H1 (cell line): ENCODE measurements around the gene TTC6. TPM values are rescaled to one million over a fixed set of nuclear protein-coding genes. Genes with fewer than 3 reads are reported as not detected.

Experiments
- CTCF ChIA-PET: fragments of 300-600 bp; sonication (Branson Sonifier 250); formaldehyde crosslinking; loops from one replicate; lab custom pipeline; 2021; ENCODE audit not compliant: partially characterized antibody; lab: Charles Lee
- POLR2A ChIA-PET: fragments of 300-600 bp; sonication (Branson Sonifier 250); formaldehyde crosslinking; loops from one replicate; lab custom pipeline; 2021; ENCODE audit warnings: inconsistent platforms; ENCODE audit not compliant: partially characterized antibody; lab: Charles Lee
- DNase-seq, 2 experiments: peaks; one replicate each; pipeline versions ENCODE4 v3.0.0 to v3.0.0-alpha.2; 2010 to 2022; ENCODE audit warnings: low spot score in 2 of 2, low read depth in 1 of 2, mixed read lengths in 1 of 2
- FAIRE-seq: peaks from 2 replicates; lab custom pipeline; 2011; peaks lifted over from hg19 to GRCh38; lab: Jason Lieb, UNC
- H2AFZ ChIP-seq: 2 replicates; pipeline ENCODE4 v1.8.1; 2012; ENCODE audit warnings: low read length, inconsistent platforms
- H2AK5ac ChIP-seq: 2 replicates; pipeline ENCODE4 v1.6.1; 2013; ENCODE audit warnings: low read depth, low read length
- H2BK120ac ChIP-seq: replicated peaks from 2 replicates; pipeline ENCODE3; 2013; ENCODE audit warnings: low read depth, low read length, inconsistent platforms
- H2BK12ac ChIP-seq: 2 replicates; pipeline ENCODE4 v1.6.1; 2013; ENCODE audit warnings: low read depth, low read length
- H2BK15ac ChIP-seq: 2 replicates; pipeline ENCODE4 v1.6.1; 2013; ENCODE audit warnings: low read length
- H2BK20ac ChIP-seq: 2 replicates; pipeline ENCODE4 v1.6.1; 2013; ENCODE audit warnings: low read length
- H2BK5ac ChIP-seq: 2 replicates; pipeline ENCODE4 v1.6.1; 2013; ENCODE audit warnings: low read depth, low read length
- H3K14ac ChIP-seq: 2 replicates; pipeline ENCODE4 v1.6.1; 2013; ENCODE audit warnings: inconsistent platforms; ENCODE audit not compliant: insufficient read length
- H3K18ac ChIP-seq: 2 replicates; pipeline ENCODE4 v1.6.1; 2013; ENCODE audit warnings: low read length; ENCODE audit errors: extremely low read depth
- H3K23ac ChIP-seq: 2 replicates; pipeline ENCODE4 v1.6.1; 2013; ENCODE audit warnings: inconsistent platforms; ENCODE audit not compliant: insufficient read length
- H3K23me2 ChIP-seq: 2 replicates; pipeline ENCODE4 v1.6.1; 2013; ENCODE audit warnings: low read depth, low read length
- H3K27ac ChIP-seq: 2 replicates; pipeline ENCODE4 v1.6.1; 2011; ENCODE audit warnings: low read depth, low read length, inconsistent platforms
- H3K27me3 ChIP-seq, 4 experiments: replicated peaks in 1 of 4; 1 replicate in 1 of 4; 2 replicates in 3 of 4; pipeline versions ENCODE4 v1.6.1 to v1.8.1; 2011 to 2013; ENCODE audit warnings: low read length in 3 of 4, mild to moderate bottlenecking in 3 of 4, inconsistent platforms in 2 of 4, mixed read lengths in 2 of 4, moderate library complexity in 1 of 4; ENCODE audit not compliant: control insufficient read depth in 3 of 4, insufficient read depth in 3 of 4; ENCODE audit errors: extremely low read depth in 1 of 4
- H3K36me3 ChIP-seq, 4 experiments: 2 replicates each; pipeline versions ENCODE4 v1.6.1 to v1.8.1; 2011 to 2013; ENCODE audit warnings: mild to moderate bottlenecking in 4 of 4, low read length in 3 of 4, moderate library complexity in 2 of 4, control low read depth in 1 of 4, inconsistent platforms in 1 of 4; ENCODE audit not compliant: insufficient read depth in 4 of 4, control insufficient read depth in 2 of 4
- H3K4ac ChIP-seq: replicated peaks from 2 replicates; pipeline ENCODE3; 2013; ENCODE audit warnings: low read length, low read depth, mixed read lengths, inconsistent platforms; ENCODE audit not compliant: insufficient read length
- H3K4me1 ChIP-seq, 4 experiments: replicated peaks in 1 of 4; 1 replicate in 1 of 4; 2 replicates in 3 of 4; pipeline versions ENCODE4 v1.6.1 to v1.8.1; 2011 to 2013; ENCODE audit warnings: low read length in 3 of 4, inconsistent platforms in 2 of 4, mixed read lengths in 1 of 4; ENCODE audit not compliant: insufficient read depth in 4 of 4, control insufficient read depth in 3 of 4
- H3K4me2 ChIP-seq, 2 experiments: 2 replicates each; pipeline versions ENCODE4 v1.6.1 to v1.8.1; 2011 to 2013; ENCODE audit warnings: low read depth in 2 of 2, low read length in 2 of 2, control low read depth in 1 of 2, inconsistent platforms in 1 of 2, mild to moderate bottlenecking in 1 of 2; ENCODE audit not compliant: insufficient read depth in 1 of 2
- H3K4me3 ChIP-seq, 4 experiments: fragments of 200-600, 300-600 bp in 1 of 4; sonication (generic), shearing (Covaris generic), sonication (Bioruptor Twin) in 1 of 4; 2 replicates each; pipeline versions ENCODE4 v1.5.1 to v1.8.1; 2011 to 2016; ENCODE audit warnings: low read length in 4 of 4, low read depth in 3 of 4, control low read depth in 2 of 4, inconsistent platforms in 2 of 4, mild to moderate bottlenecking in 2 of 4, mixed read lengths in 1 of 4, moderate library complexity in 1 of 4; ENCODE audit not compliant: insufficient read depth in 2 of 4; ENCODE audit errors: extremely low read depth in 1 of 4
- H3K56ac ChIP-seq: replicated peaks from 2 replicates; pipeline ENCODE3; 2013; ENCODE audit warnings: low read depth, mild to moderate bottlenecking, mixed read lengths, low read length, inconsistent platforms; ENCODE audit not compliant: insufficient read length
- H3K79me1 ChIP-seq: 2 replicates; pipeline ENCODE4 v1.6.1; 2013; ENCODE audit warnings: low read depth, low read length, control low read depth
- H3K79me2 ChIP-seq, 2 experiments: 2 replicates each; pipeline versions ENCODE4 v1.6.1 to v1.8.1; 2012 to 2013; ENCODE audit warnings: low read length in 2 of 2, mild to moderate bottlenecking in 2 of 2, inconsistent platforms in 1 of 2; ENCODE audit not compliant: insufficient read depth in 2 of 2, control insufficient read depth in 1 of 2
- H3K9ac ChIP-seq, 4 experiments: replicated peaks in 1 of 4; 1 replicate in 1 of 4; 2 replicates in 3 of 4; pipeline versions ENCODE4 v1.6.1 to v1.8.1; 2011 to 2013; ENCODE audit warnings: low read depth in 3 of 4, low read length in 3 of 4, control low read depth in 2 of 4, mild to moderate bottlenecking in 2 of 4, moderate library complexity in 2 of 4, inconsistent platforms in 1 of 4; ENCODE audit errors: extremely low read depth in 1 of 4
- H3K9me3 ChIP-seq, 2 experiments: 2 replicates each; pipeline versions ENCODE4 v1.6.1 to v1.8.1; 2012 to 2013; ENCODE audit warnings: mild to moderate bottlenecking in 2 of 2, moderate library complexity in 2 of 2, control low read depth in 1 of 2, inconsistent platforms in 1 of 2, low read depth in 1 of 2, low read length in 1 of 2, mixed read lengths in 1 of 2; ENCODE audit not compliant: insufficient read depth in 2 of 2
- H4K20me1 ChIP-seq, 2 experiments: replicated peaks in 1 of 2; 2 replicates each; pipeline versions ENCODE3 to v1.8.1; 2011 to 2013; ENCODE audit warnings: inconsistent platforms in 2 of 2, low read length in 2 of 2, mild to moderate bottlenecking in 1 of 2; ENCODE audit not compliant: insufficient read depth in 2 of 2, control insufficient read depth in 1 of 2
- H4K5ac ChIP-seq: 2 replicates; pipeline ENCODE4 v1.6.1; 2013; ENCODE audit warnings: low read length, low read depth, mixed read lengths, inconsistent platforms; ENCODE audit not compliant: insufficient read length
- H4K8ac ChIP-seq: 2 replicates; pipeline ENCODE4 v1.8.0; 2013; ENCODE audit warnings: mild to moderate bottlenecking, moderate library complexity, low read length, inconsistent platforms; ENCODE audit not compliant: insufficient read depth; ENCODE audit errors: extremely low read depth
- H4K91ac ChIP-seq: replicated peaks from 2 replicates; pipeline ENCODE3; 2013; ENCODE audit warnings: low read length, mixed read lengths, inconsistent platforms; ENCODE audit not compliant: insufficient read length
- CEBPB ChIP-seq: IDR thresholded peaks from 2 replicates; pipeline ENCODE4 v1.6.1; 2012; ENCODE audit warnings: low read depth, low read length
- CHD1 ChIP-seq: IDR thresholded peaks from 2 replicates; pipeline ENCODE4 v1.6.1; 2012; ENCODE audit warnings: low read depth, low read length, improper control_type of control experiment
- CTCF ChIP-seq, 3 experiments: IDR thresholded peaks; 1 replicate in 2 of 3; 2 replicates in 1 of 3; pipeline versions ENCODE4 v1.5.1 to v1.6.1; 2011; ENCODE audit warnings: low read length in 3 of 3, mild to moderate bottlenecking in 3 of 3, inconsistent platforms in 2 of 3, low read depth in 1 of 3, moderate library complexity in 1 of 3; ENCODE audit not compliant: insufficient read depth in 1 of 3; ENCODE audit errors: control extremely low read depth in 1 of 3
- FOSL1 ChIP-seq: IDR thresholded peaks from 2 replicates; pipeline ENCODE4 v1.6.1; 2011; ENCODE audit warnings: mild to moderate bottlenecking, low read depth, low read length, moderate library complexity; ENCODE audit not compliant: insufficient read depth
- GTF2F1 ChIP-seq: IDR thresholded peaks from 2 replicates; pipeline ENCODE4 v1.6.1; 2012; ENCODE audit warnings: low read depth, low read length, improper control_type of control experiment, borderline replicate concordance
- HDAC6 ChIP-seq: IDR thresholded peaks from one replicate; pipeline ENCODE4 v1.7.1; 2012; ENCODE audit warnings: low read depth, mild to moderate bottlenecking, inconsistent platforms, low read length, moderate library complexity
- POU5F1 ChIP-seq: IDR thresholded peaks from 2 replicates; pipeline ENCODE4 v1.6.1; 2011; ENCODE audit warnings: low read depth, mild to moderate bottlenecking, low read length, moderate library complexity
- RAD21 ChIP-seq, 2 experiments: IDR thresholded peaks in 1 of 2; conservative IDR thresholded peaks in 1 of 2; 2 replicates each; pipeline ENCODE4 v1.6.1; 2011; ENCODE audit warnings: low read depth in 2 of 2, low read length in 2 of 2, improper control_type of control experiment in 1 of 2, inconsistent platforms in 1 of 2, mild to moderate bottlenecking in 1 of 2, moderate library complexity in 1 of 2
- RBBP5 ChIP-seq: IDR thresholded peaks from 2 replicates; pipeline ENCODE4 v1.7.1; 2012; ENCODE audit warnings: low read depth, mild to moderate bottlenecking, inconsistent platforms, low read length, moderate library complexity, borderline replicate concordance
- SP4 ChIP-seq: IDR thresholded peaks from 2 replicates; pipeline ENCODE4 v1.6.1; 2012; ENCODE audit warnings: low read length, inconsistent platforms
- whole genome bisulfite sequencing, 2 experiments: shearing (Covaris generic) in 1 of 2; methylation state at CpG; one replicate each; pipeline versions ENCODE4 v1.1.6 to v1.1.7; 2013 to 2015; ENCODE audit warnings: low lambda C conversion rate in 2 of 2, mixed read lengths in 2 of 2, inconsistent platforms in 1 of 2, low coverage in 1 of 2, missing lambda C conversion rate in 1 of 2; ENCODE audit not compliant: insufficient replicate concordance in 2 of 2, insufficient coverage in 1 of 2, insufficient read length in 1 of 2; ENCODE audit errors: extremely low coverage in 1 of 2, missing lambda C conversion rate in 1 of 2; 5-methylcytosine and 5-hydroxymethylcytosine counted together
- polyA plus RNA-seq, 7 experiments: library from polyadenylated mRNA; depleted of rRNA in 3 of 7; stranded (reverse) in 5 of 7; unstranded in 2 of 7; fragments of >200 nt in 5 of 7; fragments of 200-250 nt in 2 of 7; gene quantifications; 1 replicate in 5 of 7; 2 replicates in 1 of 7; 4 replicates in 1 of 7; pipeline versions ENCODE4 v1.2.1 to v1.2.3, GENCODE V29; 2011 to 2013; ENCODE audit warnings: missing spikeins in 2 of 7, mixed read lengths in 2 of 7
- total RNA-seq: library from RNA; stranded (reverse); fragmentation: NEBNext Ultra II Directional; extraction: Animal tissue kit (Norgen Biotek cat#: 25700); gene quantifications from 2 replicates; pipeline ENCODE4 v1.2.1, GENCODE V29; 2021

The TTC6 gene
- total and polyA plus RNA-seq, 2 of the 8 experiments (the other 6 are each of a cell fraction or from before 2014, with no cell fraction given), result 0.02 TPM; not detected in 1

GRCh38 chr14:37573356-37573755, 22.1 kb upstream of the TTC6 start:
- Histone ChIP-seq H4K5ac (no peak overlapping the region), H3K27ac (no peak overlapping the region), H4K8ac (no peak overlapping the region), H3K4me2 (no peak overlapping the region), H3K9ac (no peak overlapping the region), H2BK15ac (no peak overlapping the region), H3K9me3 (no peaks in the 10 kb centered on the region), H2BK20ac (no peak overlapping the region), H3K4me1 (no peaks in the 10 kb centered on the region), H3K14ac (no peak overlapping the region), H3K18ac (no peak overlapping the region), H2BK5ac (no peak overlapping the region), H3K23ac (no peak overlapping the region), H2BK12ac (no peak overlapping the region), H3K79me1 (no peaks in the 10 kb centered on the region), H3K4me3 (no peak overlapping the region), H3K56ac (no peak overlapping the region), H2BK120ac (no peak overlapping the region), H3K79me2 (no peaks in the 10 kb centered on the region), H3K23me2 (no peaks in the 10 kb centered on the region), H2AK5ac (no peak overlapping the region), H3K27me3 (peaks cover 0 to 4% (median under 1%) of the 10 kb centered on the region in 4 experiments; a peak in 3 of 7 replicates), H2AFZ (no peak overlapping the region), H4K91ac (no peak overlapping the region), H4K20me1 (no peaks in the 10 kb centered on the region), H3K36me3 (no peaks in the 10 kb centered on the region), H3K4ac (no peak overlapping the region)
- ChIA-PET CTCF (interaction anchor here (1.3 to 1.8 kb wide), 4 partner anchors 16 to 301 kb away, joined by 3 to 6 read pairs (median 4); no protein-coding TSS in a partner anchor), POLR2A (no interaction called here)
- DNase-seq (no peak), FAIRE-seq (no peak)
- 88% methylated on average over 2 of the region's 2 CpGs; no CpG with 5 or more reads in 1 of the 2 experiments for WGBS, 2 experiments
- TF ChIP-seq HDAC6, result no peak
- no peak for TF ChIP-seq RAD21 (IDR thresholded peaks at IDR 0.05 in 1 of 2, conservative IDR thresholded peaks at IDR 0.05 in 1 of 2; ENCODE audit: low read depth in 2 of 2, low read length in 2 of 2)
- TF ChIP-seq RBBP5, result no peak
- no peak for TF ChIP-seq CHD1
- no peak for TF ChIP-seq GTF2F1
- TF ChIP-seq CEBPB, result no peak
- TF ChIP-seq POU5F1, result no peak
- TF ChIP-seq FOSL1, result no peak
- TF ChIP-seq SP4, result no peak
- no peak for TF ChIP-seq CTCF (IDR thresholded peaks at IDR 0.05; ENCODE audit: control extremely low read depth in 1 of 3, insufficient read depth in 1 of 3, low read depth in 1 of 3, low read length in 3 of 3)
